ENCODE data around the gene TNFSF13. TPM values are rescaled to one million over a fixed set of nuclear protein-coding genes. Genes with fewer than 3 reads are reported as not detected.

The TNFSF13 gene
- total and polyA plus RNA-seq, 2 of the 8 experiments (the other 6 are each of a cell fraction or from before 2014, with no cell fraction given): 2.1 to 2.6 TPM

GRCh38 chr17:7515911-7516610 lies 42.5 kb upstream of the TNFSF13 start (continued):
- TF ChIP-seq CHD7 (IDR thresholded peaks at IDR 0.05; ENCODE audit: insufficient replicate concordance, low read length) (no peak), SP1 (IDR thresholded peaks at IDR 0.05; ENCODE audit: low read depth, low read length) (no peak), HDAC6 (IDR thresholded peaks at IDR 0.05; ENCODE audit: low read depth, low read length) (no peak), CTCF (IDR thresholded peaks at IDR 0.05; ENCODE audit: control extremely low read depth in 1 of 3, insufficient read depth in 1 of 3, low read depth in 1 of 3, low read length in 3 of 3) (no peak), ZNF274 (IDR thresholded peaks at IDR 0.05; ENCODE audit: borderline replicate concordance, extremely low read depth, low read length) (no peak), TCF12 (IDR thresholded peaks at IDR 0.05; ENCODE audit: low read depth, low read length) (no peak), SIX5 (IDR thresholded peaks at IDR 0.05; ENCODE audit: low read depth, low read length) (no peak)

Data from H1 (cell line).